ENCODE measurements around the gene TEPSIN.

The TEPSIN gene

DNA sequence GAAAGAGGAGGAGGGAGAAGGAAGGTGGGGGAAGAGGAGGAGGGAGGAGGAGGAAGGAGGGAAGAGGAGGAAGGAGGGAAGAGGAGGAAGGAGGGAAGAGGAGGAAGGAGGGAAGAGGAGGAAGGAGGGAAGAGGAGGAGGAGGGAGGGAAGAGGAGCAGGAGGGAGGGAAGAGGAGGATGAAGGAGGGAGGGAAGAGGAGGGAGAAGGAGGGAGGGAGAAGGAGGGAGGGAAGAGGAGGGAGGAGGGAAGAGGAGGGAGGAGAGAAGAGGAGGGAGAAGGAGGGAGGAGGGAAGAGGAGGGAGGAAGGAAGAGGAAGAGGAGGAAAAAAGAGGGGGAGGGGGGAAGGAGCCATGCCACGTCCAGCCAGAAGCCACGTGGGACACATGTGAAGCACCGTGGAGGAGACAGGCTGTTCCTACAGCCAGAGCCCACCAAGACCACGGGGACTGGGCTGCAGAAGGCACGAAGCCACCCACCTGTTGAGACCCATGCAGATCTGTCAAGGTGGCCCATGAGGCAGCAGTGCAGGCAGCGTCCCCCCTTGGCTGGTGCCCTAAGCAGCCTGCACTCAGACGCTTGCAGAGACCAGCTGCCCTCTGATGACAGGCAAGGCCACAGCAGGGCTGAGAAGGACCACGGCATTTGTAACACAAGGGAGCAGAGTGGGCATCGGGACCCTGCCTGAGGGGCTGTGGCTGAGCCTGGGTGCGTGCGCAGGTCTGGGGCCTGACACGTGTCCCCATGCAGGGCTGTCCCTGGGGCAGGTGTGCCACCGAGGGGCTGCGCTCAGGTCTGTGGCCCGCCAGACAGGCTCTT is 10.6 kb upstream of the TEPSIN start:
- DNase-seq: no peak

GRCh38 chr17:81248649-81249048 is 9.8 kb upstream of the TEPSIN start:
- DNase-seq: no peak

GRCh38 chr17:81247339-81247990 is 8.6 kb upstream of the TEPSIN start:
- DNase-seq: no peak

DNA sequence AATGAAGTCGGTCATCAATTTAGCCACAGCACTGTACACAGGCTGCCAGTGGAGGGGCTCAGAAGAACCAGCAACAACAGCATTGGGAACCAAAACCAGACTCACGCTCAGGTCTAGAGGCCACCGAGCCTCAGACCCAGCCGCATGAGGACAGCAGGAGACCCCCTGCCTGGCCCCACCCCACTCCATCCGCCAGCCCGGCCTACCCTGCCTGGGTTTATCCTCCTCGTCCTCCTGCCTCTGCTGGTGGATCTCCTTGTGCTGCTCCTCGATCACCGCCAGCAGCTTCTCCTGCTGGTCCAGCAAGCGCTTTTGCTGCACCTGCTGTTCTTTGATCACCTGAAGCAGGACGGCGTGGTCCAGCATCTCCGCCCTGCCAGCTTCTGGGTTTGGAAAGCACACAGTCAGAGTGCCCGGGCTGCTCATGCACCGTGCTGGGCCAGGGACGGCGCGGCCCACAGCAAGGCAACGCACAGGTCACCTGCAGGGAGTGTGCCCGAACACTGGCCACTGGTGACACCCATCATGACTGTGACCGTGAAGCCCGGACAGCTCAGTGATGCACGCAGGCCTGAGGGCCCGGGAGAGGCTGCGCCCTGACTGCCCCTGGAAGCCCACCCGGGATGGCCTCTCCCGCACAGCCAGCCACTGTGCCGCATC is 8.0 kb upstream of the TEPSIN start:
- no peak for DNase-seq

- DNase-seq: no peak
Observed at GRCh38 chr17:81246343-81246670, 7.5 kb upstream of the TEPSIN start.

DNA sequence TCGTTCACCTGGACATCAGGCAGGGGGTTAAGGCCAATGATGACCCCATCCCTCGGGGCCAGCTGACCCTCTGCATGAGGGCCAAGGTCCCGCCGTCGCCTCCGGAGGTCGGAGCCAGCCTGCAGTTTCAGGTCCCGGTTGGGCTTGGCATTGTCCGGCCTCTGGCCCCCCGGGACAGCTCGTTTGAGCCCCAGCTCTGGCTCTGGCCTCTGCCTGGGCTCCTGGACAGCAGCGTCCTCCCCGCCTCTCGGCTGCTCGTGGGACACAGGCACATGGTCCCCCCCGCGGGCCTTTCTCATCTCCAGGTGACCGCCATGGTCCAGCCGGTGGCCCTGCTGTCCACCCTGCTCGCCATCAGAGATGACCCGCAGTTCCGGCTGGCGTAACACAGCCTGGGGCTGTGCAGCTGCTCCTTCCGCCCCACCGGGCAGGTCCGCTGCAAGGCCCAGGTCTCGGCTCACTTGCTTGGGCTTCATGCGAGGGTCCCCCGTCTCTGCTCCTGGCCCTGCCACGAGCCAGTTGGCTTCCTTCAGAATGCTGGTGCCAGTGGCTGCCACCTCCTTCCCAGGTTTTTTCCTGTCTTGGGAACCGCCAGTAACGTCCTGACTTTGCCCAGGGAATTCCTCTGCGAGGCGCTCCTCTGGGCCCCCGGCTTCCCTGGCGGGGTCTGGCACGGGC is 6.9 kb upstream of the TEPSIN start:
- DNase-seq: no peak

DNA sequence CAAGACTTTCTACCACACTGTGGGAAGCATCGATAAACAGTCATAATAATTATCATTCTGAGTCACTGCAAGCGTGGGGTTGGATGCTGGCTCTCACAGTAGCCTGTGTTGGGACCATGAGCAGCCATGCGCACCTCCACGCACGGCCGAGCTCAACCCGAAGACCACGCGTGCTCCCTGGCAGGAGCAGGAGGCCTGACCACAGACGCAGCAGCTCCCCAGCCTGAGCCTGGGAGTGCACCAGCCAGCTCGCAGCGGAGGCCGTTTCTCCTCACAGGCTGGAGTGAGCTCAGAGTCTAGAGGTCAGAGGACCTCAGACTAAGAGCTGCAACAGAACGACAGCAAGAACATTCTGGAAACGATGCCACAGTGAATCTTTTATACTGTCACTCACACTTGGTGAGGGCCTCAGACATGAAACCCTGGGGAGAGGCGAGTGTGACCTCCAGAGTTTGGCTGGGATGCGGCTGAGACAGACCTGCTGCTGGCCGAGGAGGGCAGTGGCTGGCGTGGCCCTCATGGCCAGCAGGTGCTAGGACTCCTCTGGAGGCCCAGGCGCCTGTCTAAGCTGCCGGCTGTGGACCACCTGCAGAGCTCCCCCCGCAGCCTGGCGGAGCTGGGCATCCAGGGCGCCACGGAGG is 6.3 kb upstream of the TEPSIN start:
- no peak for DNase-seq

DNA sequence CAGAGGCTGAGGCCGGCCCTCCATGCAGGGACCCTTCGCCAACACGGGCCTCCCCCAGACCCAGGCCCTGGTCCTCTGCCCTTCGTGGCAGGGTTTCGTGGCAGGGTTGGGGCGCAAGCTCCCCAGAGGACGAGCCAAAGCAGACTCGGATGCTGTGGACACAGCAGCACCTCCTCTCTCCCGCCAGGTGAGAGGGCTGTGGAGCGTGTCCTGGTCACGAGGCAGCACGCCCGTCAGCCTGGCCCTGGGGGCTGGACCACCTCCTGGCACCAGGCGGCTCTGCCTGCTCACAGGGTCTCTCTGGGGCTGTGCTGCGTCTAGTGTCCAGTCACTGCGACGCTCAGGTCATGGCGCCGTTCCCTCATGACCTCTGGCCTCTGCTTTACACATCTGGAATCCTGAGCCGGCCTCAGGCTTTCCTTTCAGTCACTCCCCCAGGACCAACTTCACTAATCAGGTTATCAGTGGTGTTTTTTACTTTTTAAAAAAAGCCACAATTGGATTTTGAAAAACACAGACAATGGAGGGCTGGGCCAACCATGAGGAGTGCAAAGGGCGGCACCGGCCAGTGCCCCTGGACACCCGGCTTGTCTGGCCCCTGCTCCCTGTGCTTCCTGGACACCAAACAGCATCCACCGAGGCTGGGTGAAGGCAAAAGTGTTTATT is 5.6 kb upstream of the TEPSIN start:
- no peak for DNase-seq

GRCh38 chr17:81243333-81243664 is 4.4 kb upstream of the TEPSIN start:
- no peak for DNase-seq

- no peak for DNase-seq
Observed at GRCh38 chr17:81242421-81243332, 3.8 kb upstream of the TEPSIN start.

- no peak for DNase-seq
Observed at GRCh38 chr17:81241648-81242420, 3.0 kb upstream of the TEPSIN start.

GRCh38 chr17:81241203-81241602 is 2.3 kb upstream of the TEPSIN start:
- no peak for DNase-seq

- DNase-seq: no peak
Observed at GRCh38 chr17:81240761-81241160, 1.9 kb upstream of the TEPSIN start.

GRCh38 chr17:81239714-81240555 is 1.1 kb upstream of the TEPSIN start:
- DNase-seq: no peak

DNA sequence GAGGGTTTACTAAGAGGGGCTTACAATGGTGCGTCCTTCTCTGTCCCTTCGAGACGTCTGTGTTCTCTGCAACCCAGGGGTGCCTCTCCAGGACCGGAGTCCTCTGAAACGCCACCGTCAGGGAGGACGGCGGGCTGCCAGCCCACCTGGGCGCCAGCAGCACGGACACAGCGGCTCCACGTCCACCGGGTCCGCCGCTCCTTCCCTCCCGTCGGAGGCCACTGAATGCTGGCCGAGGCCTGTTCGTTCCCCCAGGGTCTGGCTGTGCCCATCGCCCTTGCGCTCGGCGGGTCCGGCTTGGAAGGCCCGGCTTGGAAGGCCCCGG is 403 bp downstream of the TEPSIN start:
- DNase-seq: no peak

GRCh38 chr17:81237591-81238489 is 1.0 kb downstream of the TEPSIN start:
- DNase-seq: no peak

DNA sequence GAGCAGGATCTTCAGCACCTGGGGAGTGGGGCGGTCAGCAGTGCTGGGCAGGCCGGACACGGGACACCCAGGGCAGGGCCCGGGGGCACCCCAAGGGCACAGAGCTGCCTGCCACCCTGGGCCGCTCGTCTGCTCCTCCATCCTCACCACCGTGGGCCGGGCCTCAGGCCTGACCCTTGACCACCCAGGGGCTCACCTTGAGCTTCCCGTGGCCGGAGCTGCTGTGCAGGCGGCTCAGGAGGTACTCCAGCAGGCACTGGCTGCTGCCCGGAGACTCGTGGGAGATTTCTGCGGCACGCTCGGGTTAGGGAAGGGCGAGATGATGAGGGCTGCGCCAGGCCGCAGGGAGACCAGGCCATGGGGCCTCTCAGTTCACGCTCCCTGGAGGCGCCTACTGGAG is 2.1 kb downstream of the TEPSIN start:
- no peak for DNase-seq

GRCh38 chr17:81235822-81236740 is 2.8 kb downstream of the TEPSIN start:
- no peak for DNase-seq

Measured in GOT3 (cell line).